Neural cell (in vitro differentiated cells): ENCODE results near the gene UBA1.

Source experiments
- CTCF ChIP-seq: fragments of 450-650 bp; IDR thresholded peaks from 2 replicates; pipeline ENCODE4 v1.5.1; 2014; ENCODE audit warnings: antibody characterized with exemption, mild to moderate bottlenecking, moderate library complexity; ENCODE audit not compliant: poor library complexity, severe bottlenecking
- EP300 ChIP-seq: fragments of 450-650 bp; conservative IDR thresholded peaks from 2 replicates; pipeline ENCODE4 v1.6.1; 2014; ENCODE audit warnings: antibody characterized with exemption, mild to moderate bottlenecking, moderate library complexity; ENCODE audit not compliant: poor library complexity, severe bottlenecking
- MXI1 ChIP-seq: fragments of 450-650 bp; conservative IDR thresholded peaks from 2 replicates; pipeline ENCODE4 v1.6.1; 2014; ENCODE audit warnings: antibody characterized with exemption, mild to moderate bottlenecking; ENCODE audit not compliant: poor library complexity, severe bottlenecking
- POLR2AphosphoS5 ChIP-seq: IDR thresholded peaks from 2 replicates; pipeline ENCODE4 v1.6.1; 2012
- RAD21 ChIP-seq: fragments of 450-650 bp; conservative IDR thresholded peaks from 2 replicates; pipeline ENCODE4 v1.6.1; 2014; ENCODE audit warnings: antibody characterized with exemption, mild to moderate bottlenecking, moderate library complexity
- REST ChIP-seq: IDR thresholded peaks from 2 replicates; pipeline ENCODE4 v1.6.1; 2012; ENCODE audit warnings: borderline replicate concordance
- TAF1 ChIP-seq: IDR thresholded peaks from 2 replicates; pipeline ENCODE4 v1.6.1; 2012; ENCODE audit warnings: low read depth

DNA sequence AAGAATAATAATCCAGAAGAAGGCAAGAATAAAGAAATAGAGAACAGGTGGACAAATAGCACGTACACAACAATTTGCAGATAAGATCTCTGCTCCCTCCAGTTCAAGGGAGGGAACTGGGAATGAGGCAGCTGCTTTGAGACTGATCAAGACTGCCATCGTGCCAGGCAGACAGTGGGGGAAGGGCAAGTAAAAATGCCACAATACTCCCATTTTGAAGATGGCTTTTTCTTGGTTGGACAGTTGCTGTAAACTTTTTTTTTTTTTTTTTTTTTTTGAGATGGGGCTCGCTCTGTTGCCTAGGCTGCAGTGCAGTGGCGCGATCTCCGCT, 56.4 kb downstream of the UBA1 start:
- TF ChIP-seq POLR2AphosphoS5 (no peak), MXI1 (no peak), TAF1 (no peak), CTCF (no peak), REST (no peak), EP300 (no peak), RAD21 (no peak)
